GM12801 (cell line): Measurements from ENCODE around the gene CLEC12A.

Source experiments
- CTCF ChIP-seq: IDR thresholded peaks from one replicate; pipeline ENCODE4 v1.5.1; 2011; ENCODE audit warnings: control low read depth; ENCODE audit not compliant: insufficient read length; ENCODE audit errors: extremely low read depth

The CLEC12A gene

GRCh38 chr12:10027311-10027710 is 56.1 kb downstream of the CLEC12A start:
- TF ChIP-seq CTCF, result no peak

- TF ChIP-seq CTCF, result no peak
These were observed 56.5 kb downstream of the CLEC12A start for GRCh38 chr12:10027721-10028120.

GRCh38 chr12:10030446-10030845 is 59.2 kb downstream of the CLEC12A start, which contains the start of gene CLEC9A:
TSS of gene CLEC9A (plus strand) at chr12:10030682. CDS start at chr12:10052688, 22,006 bp downstream.
- TF ChIP-seq CTCF, result no peak

- no peak for TF ChIP-seq CTCF
These were observed 60.1 kb downstream of the CLEC12A start for GRCh38 chr12:10031321-10031720.

GRCh38 chr12:10031771-10032175 is 60.6 kb downstream of the CLEC12A start:
- no peak for TF ChIP-seq CTCF

- no peak for TF ChIP-seq CTCF
These were observed 62.8 kb downstream of the CLEC12A start for GRCh38 chr12:10033783-10034545.
